ENCODE results near the gene MAP2K3.

GRCh38 chr17:21294321-21295035 is 10.0 kb downstream of the MAP2K3 start:
- TF ChIP-seq EZH2 (IDR thresholded peaks at IDR 0.05; ENCODE audit: insufficient read depth, poor library complexity, severe bottlenecking): no peak
- TF ChIP-seq EZH2phosphoT487 (IDR thresholded peaks at IDR 0.05; ENCODE audit: insufficient read depth, low read depth): no peak

Measured in GM23248 (cell line).